Stimulated activated naive CD8-positive, alpha-beta T cell treated with anti-CD3 and anti-CD28 coated beads, Interleukin-15, Interleukin-2, amounts not matched to agents 100 ng/mL and 50 ng/mL, for 24 hours (primary cell): ENCODE measurements around the gene RNASE4.
"Not testable (repeated sequence)": the region's sequence is repeated elsewhere in the genome, so short reads cannot be mapped to it uniquely, and the experiment has no call there.

Source experiments
- H3K27ac Mint-ChIP-seq: one replicate; pipeline ENCODE4 v1.8.0; 2021; ENCODE audit warnings: mild to moderate bottlenecking, mixed read lengths
- H3K27me3 Mint-ChIP-seq: one replicate; pipeline ENCODE4 v1.8.0; 2021; ENCODE audit warnings: mixed read lengths
- H3K36me3 Mint-ChIP-seq: one replicate; pipeline ENCODE4 v1.8.0; 2021; ENCODE audit warnings: low read depth, mixed read lengths
- H3K4me1 Mint-ChIP-seq: one replicate; pipeline ENCODE4 v1.8.0; 2021; ENCODE audit warnings: low read depth, mixed read lengths
- H3K4me3 Mint-ChIP-seq: one replicate; pipeline ENCODE4 v1.8.0; 2021; ENCODE audit warnings: mild to moderate bottlenecking, mixed read lengths
- H3K9me3 Mint-ChIP-seq: one replicate; pipeline ENCODE4 v1.8.0; 2021; ENCODE audit warnings: mixed read lengths

The RNASE4 gene

DNA sequence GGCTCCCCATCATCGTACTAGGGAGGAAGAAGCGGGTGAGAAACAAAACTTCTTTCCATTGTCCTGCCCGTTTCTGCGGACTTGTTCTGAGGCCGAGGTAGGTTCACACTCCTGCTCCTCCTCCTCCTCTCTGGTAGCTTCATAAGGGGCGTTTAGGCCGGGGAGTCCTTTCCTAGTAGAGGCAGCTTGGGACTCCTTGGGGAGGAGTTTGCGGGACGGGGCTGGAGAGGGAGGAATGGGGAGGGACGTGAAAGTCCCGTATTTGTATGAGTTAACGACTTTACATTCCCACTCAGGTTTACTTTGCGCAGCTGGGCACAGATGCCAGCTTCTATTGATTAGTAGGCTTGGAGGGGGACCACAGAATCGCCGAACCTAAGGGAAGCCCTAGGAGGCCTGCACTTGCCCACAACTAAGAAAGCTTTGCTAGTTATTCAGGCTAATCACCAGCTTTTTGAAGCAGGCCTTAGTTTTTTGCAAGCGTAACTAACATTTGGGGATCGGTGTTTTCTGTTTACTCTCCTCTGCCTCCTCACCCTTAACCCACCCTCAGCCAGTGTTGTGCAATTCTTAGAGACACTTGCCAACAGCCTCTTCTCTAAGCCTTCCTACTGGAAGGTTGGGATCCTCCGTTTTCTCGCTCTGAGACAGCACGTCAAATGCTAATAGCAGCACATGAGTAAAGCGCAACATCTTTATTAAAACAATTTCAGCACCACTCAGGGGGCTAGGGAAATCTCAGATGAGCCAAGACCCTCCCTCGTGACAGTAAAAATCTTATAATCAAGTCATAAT is 499 bp downstream of the RNASE4 start:
- H3K27ac Mint-ChIP-seq = peak overlapping the region; percentile 34
- H3K27me3 Mint-ChIP-seq = no peaks in the 10 kb centered on the region
- no peaks in the 10 kb centered on the region for H3K36me3 Mint-ChIP-seq
- H3K4me3 Mint-ChIP-seq = no peak overlapping the region
- peaks cover 4% of the 10 kb centered on the region for H3K4me1 Mint-ChIP-seq
- H3K9me3 Mint-ChIP-seq = no peaks in the 10 kb centered on the region

DNA sequence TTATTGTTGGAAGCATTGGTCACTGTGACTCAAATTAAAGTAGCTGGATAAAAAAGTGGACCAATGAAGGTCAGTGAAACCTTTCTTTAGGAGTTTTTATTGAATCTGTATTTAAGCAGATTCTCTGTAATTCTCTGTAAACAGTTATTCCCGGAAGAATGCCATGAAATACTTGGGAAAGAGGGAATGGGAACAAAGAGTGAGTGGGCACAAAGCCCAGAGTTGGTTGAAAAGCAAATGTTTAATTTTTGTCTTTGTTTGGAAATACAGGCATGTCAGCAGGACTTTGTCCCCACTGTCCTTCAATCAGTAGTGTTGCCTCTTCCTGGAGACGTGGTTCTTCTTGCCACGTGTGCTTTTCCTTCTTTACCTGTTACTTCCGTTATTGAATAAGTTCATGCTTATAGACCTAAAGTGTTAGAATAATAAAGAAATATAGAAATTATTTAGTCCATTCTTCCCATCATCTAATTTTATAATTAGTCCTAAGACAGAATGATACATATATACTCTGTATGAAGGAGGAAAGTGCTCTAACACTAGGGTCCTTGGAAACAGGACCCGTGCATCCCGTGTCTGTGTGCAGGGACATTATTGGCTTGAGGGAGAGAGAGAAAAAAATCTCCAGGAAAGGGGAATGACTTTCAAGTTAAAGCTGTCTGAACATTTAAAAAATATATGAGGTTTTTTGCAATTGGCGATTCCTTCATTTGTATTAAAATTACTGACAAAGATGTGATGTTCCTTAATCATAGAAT is 2.2 kb downstream of the RNASE4 start:
- H3K9me3 Mint-ChIP-seq = no peaks in the 10 kb centered on the region
- H3K27me3 Mint-ChIP-seq = no peaks in the 10 kb centered on the region
- no peaks in the 10 kb centered on the region for H3K36me3 Mint-ChIP-seq
- H3K27ac Mint-ChIP-seq = no peak overlapping the region
- peaks cover 11% of the 10 kb centered on the region for H3K4me1 Mint-ChIP-seq
- H3K4me3 Mint-ChIP-seq = no peak overlapping the region

GRCh38 chr14:20687362-20688166 is 3.2 kb downstream of the RNASE4 start:
- Mint-ChIP-seq H3K4me3 (no peak overlapping the region), H3K36me3 (no peaks in the 10 kb centered on the region), H3K27ac (no peak overlapping the region), H3K4me1 (peaks cover 11% of the 10 kb centered on the region), H3K27me3 (no peaks in the 10 kb centered on the region), H3K9me3 (no peaks in the 10 kb centered on the region)

GRCh38 chr14:20688167-20688839 is 3.9 kb downstream of the RNASE4 start, which contains the start of gene ANG:
TSS of gene ANG (plus strand) at chr14:20688764. CDS start at chr14:20693565, 4,801 bp downstream.
- Mint-ChIP-seq H3K36me3 (no peaks in the 10 kb centered on the region), H3K27me3 (no peaks in the 10 kb centered on the region), H3K27ac (no peak within 1 kb of the TSS), H3K9me3 (no peaks in the 10 kb centered on the region), H3K4me3 (no peak within 1 kb of the TSS), H3K4me1 (peaks cover 11% of the 10 kb centered on the region)

DNA sequence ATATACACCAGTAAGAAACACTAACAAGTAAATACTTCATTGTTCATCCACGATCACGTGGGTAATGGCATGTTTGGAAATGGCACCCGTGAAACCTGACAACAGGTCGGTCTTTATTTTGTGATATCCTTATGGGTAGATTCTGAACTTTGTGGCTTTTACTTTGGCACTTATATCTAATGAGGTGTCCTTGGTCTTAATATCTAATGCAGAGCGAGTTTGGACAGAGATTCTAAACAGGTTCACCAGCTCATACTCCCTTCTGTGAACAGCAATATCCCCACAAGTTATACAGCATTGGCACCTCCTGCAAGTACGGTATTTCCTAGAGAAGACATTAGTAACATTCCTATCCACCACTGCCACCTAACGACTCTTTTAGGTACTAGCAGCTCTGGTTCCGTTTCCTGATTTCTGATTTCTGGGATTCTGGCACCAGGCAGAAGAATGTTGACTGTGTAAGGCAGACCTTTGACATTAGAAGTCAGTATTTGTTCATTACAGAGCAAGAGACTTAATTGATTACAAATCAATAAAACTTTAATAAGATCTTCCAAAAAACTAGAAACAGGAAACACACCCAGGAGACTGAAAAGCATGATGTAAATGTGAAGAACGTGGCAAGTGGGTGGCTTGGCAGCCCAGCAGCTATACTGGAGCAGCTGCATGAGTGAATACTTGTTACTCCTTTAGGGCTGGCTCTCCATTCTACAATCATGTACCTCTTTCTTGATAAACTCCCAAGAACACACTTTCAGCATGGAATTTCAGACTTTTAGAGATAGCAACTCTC is 6.7 kb downstream of the RNASE4 start:
- Mint-ChIP-seq H3K27me3 (no peaks in the 10 kb centered on the region), H3K27ac (no peak overlapping the region), H3K9me3 (no peaks in the 10 kb centered on the region), H3K4me1 (peaks cover 7% of the 10 kb centered on the region), H3K4me3 (peak overlapping the region; percentile 49), H3K36me3 (no peaks in the 10 kb centered on the region)

DNA sequence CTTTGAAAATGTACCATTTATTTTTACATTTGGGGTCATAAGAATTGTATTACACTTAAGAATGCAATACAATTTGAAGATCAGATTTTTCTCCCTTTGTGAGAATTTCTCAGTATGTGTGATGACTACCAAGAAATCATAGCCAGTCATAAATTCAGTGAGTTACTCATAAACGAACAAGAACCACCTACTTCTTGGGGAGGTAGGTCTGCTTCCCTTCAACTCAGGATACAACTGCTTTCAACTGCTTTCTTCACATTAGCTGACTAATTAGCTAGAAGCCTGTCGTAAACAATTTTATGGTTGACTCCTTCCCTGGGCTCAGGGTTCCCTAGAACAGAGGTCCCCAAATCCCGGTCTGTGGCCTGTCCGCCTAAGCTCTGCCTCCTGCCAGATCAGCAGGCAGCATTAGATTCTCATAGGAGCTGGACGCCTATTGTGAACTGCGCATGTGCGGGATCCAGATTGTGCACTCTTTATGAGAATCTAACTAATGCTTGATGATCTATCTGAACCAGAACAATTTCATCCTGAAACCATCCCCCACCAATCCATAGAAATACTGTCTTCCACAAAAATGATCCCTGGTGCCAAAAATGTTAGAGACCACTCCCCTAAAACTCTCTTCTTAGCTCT is 7.9 kb downstream of the RNASE4 start:
- Mint-ChIP-seq H3K9me3 (no peaks in the 10 kb centered on the region), H3K27me3 (no peaks in the 10 kb centered on the region), H3K27ac (no peak overlapping the region), H3K36me3 (no peaks in the 10 kb centered on the region), H3K4me1 (peaks cover 7% of the 10 kb centered on the region), H3K4me3 (no peak overlapping the region)

DNA sequence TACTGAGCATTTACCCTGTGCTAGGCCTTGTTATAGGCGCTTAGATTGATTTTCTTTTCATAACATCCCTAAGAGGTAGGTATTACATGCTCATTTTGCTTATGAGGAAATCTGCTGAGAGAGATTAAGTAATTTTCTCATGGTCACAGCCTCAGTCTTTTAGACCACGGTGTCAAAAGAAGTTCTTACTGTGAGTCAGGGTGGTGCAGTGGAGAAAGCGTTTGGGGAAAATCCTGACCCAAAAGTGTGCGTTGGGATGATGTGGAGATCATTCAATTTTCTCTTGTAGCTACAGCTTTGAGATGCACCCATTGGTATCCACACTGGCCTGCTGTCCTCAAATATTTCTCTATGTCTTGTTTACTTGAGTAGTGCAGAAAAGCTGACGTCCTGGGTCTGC is 12.4 kb downstream of the RNASE4 start:
- H3K4me3 Mint-ChIP-seq = no peak overlapping the region
- no peak overlapping the region for H3K27ac Mint-ChIP-seq
- H3K27me3 Mint-ChIP-seq = no peaks in the 10 kb centered on the region
- no peaks in the 10 kb centered on the region for H3K4me1 Mint-ChIP-seq
- H3K9me3 Mint-ChIP-seq = no peaks in the 10 kb centered on the region
- H3K36me3 Mint-ChIP-seq = no peaks in the 10 kb centered on the region

DNA sequence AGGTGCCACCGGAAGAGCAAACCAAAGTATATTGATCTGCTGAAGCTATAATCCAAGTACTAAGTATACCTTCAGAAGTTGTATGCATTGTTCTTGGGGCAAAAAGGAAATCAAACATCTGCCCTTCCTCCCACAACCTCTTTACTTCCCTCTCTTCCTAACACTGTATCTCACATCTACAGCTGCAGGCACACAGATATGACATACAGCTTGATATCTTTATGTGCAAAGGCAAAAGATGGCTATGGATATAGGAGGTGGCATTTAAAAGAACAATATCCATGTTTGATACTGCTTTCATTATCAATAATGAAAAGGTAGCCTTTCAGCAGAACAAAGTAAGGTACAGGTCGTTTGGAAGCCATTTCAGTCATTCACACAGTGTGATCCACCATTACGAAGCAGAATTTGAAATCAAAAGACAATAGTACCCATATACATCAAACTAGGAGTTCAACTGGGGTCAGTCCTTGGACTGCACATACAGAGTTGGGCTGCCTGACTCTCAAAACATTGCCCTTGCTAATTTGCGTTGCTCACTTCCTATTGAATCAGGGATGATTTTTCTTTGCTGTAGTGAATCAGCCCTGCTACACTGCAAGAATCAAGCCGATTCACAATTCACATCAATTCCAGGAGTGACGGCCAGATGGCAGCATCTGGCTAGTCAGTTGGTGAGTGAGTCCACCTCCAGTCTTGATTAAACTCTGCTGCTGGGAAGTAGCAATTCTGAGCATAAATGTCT is 13.1 kb downstream of the RNASE4 start:
- Mint-ChIP-seq H3K4me1 (no peaks in the 10 kb centered on the region), H3K36me3 (no peaks in the 10 kb centered on the region), H3K27me3 (no peaks in the 10 kb centered on the region), H3K4me3 (no peak overlapping the region), H3K27ac (no peak overlapping the region), H3K9me3 (no peaks in the 10 kb centered on the region)

GRCh38 chr14:20698018-20698329 is 13.6 kb downstream of the RNASE4 start:
- Mint-ChIP-seq H3K27me3 (no peaks in the 10 kb centered on the region), H3K27ac (no peak overlapping the region), H3K4me3 (no peak overlapping the region), H3K4me1 (no peaks in the 10 kb centered on the region), H3K9me3 (no peaks in the 10 kb centered on the region), H3K36me3 (no peaks in the 10 kb centered on the region)

GRCh38 chr14:20698934-20699333 is 14.6 kb downstream of the RNASE4 start:
- H3K27me3 Mint-ChIP-seq = no peaks in the 10 kb centered on the region
- no peaks in the 10 kb centered on the region for H3K9me3 Mint-ChIP-seq
- no peak overlapping the region for H3K27ac Mint-ChIP-seq
- no peak overlapping the region for H3K4me3 Mint-ChIP-seq
- H3K36me3 Mint-ChIP-seq = no peaks in the 10 kb centered on the region
- no peaks in the 10 kb centered on the region for H3K4me1 Mint-ChIP-seq

GRCh38 chr14:20699931-20700330 is 15.6 kb downstream of the RNASE4 start:
- Mint-ChIP-seq H3K27me3 (no peaks in the 10 kb centered on the region), H3K4me1 (no peaks in the 10 kb centered on the region), H3K9me3 (no peaks in the 10 kb centered on the region)

DNA sequence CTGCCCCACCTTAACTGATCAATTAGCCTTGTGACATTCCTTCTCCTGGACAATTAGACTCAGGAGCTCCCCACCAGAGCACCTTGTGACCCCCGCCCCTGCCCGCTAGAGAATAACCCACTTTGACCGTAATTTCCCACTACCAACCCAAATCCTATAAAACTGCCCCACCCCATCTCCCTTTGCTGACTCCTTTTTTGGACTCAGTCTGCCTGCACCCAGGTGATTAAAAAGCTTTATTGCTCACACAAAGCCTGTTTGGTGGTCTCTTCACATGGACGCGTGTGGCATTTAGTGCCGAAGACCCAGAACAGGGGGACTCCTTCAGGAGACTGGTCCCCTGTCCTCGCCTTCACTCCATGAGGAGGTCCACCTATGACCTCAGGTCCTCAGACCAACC is 16.6 kb downstream of the RNASE4 start:
- not testable (repeated sequence) for H3K27me3 Mint-ChIP-seq, H3K9me3 Mint-ChIP-seq, H3K36me3 Mint-ChIP-seq, H3K4me1 Mint-ChIP-seq, H3K27ac Mint-ChIP-seq, H3K4me3 Mint-ChIP-seq

More at GRCh38 chr14:20699931-20700330, 15.6 kb downstream of the RNASE4 start:
- no peaks in the 10 kb centered on the region for H3K36me3 Mint-ChIP-seq
- H3K27ac Mint-ChIP-seq = no peak overlapping the region
- no peak overlapping the region for H3K4me3 Mint-ChIP-seq

DNA sequence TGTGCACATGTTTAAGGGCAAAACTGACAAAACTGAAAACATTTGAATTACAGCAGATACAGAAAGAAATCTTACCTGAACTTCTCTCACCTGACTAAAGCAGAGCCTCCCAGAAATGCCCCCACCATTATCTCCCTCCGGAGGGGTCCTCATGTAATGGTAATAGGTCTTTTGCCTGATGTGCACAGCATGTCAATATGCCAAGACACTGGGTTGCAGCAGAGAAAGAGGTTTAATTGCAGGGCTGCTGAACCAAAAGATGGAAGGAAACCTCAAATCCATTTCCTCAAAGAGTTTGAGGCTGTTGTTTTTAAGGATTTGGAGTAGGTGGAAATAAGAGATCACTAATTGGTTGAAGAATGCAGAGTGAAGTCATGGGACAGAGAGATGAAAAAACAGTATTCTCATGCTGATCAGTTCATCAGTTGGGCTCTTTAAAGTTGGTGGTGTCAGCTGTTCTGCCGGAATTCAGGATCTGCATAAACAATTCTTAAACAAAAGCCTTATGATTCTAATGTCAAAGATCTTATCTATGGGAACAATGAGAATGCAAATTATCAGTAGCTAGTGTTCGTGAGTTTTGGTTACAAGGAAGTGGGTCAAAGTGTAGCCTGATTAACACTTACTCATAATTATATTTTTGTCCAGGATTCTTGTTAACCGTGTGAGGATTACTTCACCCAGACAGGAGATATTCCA is 22.4 kb downstream of the RNASE4 start:
- Mint-ChIP-seq H3K27me3 (peaks cover 3% of the 10 kb centered on the region), H3K4me1 (no peaks in the 10 kb centered on the region), H3K36me3 (no peaks in the 10 kb centered on the region), H3K27ac (no peak overlapping the region), H3K9me3 (no peaks in the 10 kb centered on the region), H3K4me3 (no peak overlapping the region)
